ENCODE measurements around the gene AUTS2.

DNA sequence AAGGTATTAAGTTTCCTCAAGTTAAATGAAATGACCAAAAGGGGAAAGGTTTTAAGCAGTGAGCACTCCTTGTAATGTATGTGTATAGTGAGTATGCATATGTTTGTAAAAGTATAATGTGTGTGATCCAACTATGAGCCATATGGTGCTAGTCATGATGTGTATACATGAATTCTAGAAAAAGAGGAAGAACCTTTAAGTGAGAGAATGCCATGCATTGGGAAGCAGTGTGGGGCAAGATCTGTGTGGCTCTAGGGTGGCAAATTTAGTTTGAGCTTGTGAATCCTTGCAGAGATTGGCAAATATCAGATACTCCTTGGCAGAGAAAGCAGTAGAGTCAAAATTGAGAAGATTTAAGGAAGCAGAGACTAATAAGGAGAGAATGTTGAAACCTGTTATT is 435.0 kb downstream of the AUTS2 start:
- TF ChIP-seq ZNF274 (IDR thresholded peaks at IDR 0.05; ENCODE audit: low read depth, low read length) = no peak
- no peak for TF ChIP-seq SUZ12 (IDR thresholded peaks at IDR 0.05; ENCODE audit: extremely low read depth, insufficient read depth, insufficient read length)
- no peak for TF ChIP-seq YY1 (IDR thresholded peaks at IDR 0.05; ENCODE audit: insufficient read depth, insufficient read length)
